ENCODE data around the gene ANKRD44.

The ANKRD44 gene

DNA sequence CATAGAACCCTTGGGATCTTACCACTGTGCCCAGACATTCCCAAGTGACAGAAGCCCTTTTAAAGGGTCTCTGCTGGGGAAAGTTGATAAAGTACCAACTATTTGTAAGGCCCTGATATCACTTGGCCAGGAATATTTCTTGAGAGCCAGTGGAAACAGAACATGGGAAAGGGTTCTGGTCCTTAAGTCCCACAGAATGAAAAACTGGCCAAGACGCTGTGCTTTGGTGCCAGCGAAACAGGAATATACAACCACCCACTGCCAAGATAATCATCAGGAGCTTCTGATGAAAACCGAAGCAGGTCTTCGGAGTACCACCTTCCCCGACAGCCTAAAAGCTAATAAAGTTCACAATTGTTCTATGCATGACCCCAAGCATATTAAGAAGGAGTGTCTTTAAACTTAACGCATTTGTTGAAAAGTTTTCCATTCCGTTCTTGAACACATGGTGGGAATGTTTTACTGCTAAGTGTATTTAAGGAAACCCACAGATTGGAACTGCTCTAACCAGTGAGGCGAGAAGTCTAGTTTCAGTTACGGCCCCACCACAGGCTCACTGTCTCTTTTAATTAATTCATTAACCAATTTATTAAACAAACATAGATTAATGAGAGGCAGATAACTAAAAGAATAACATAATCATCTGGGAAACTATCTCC, 152.6 kb downstream of the ANKRD44 start:
- no peak for DNase-seq (ENCODE audit: extremely low spot score)
- TF ChIP-seq, protein P1, sequence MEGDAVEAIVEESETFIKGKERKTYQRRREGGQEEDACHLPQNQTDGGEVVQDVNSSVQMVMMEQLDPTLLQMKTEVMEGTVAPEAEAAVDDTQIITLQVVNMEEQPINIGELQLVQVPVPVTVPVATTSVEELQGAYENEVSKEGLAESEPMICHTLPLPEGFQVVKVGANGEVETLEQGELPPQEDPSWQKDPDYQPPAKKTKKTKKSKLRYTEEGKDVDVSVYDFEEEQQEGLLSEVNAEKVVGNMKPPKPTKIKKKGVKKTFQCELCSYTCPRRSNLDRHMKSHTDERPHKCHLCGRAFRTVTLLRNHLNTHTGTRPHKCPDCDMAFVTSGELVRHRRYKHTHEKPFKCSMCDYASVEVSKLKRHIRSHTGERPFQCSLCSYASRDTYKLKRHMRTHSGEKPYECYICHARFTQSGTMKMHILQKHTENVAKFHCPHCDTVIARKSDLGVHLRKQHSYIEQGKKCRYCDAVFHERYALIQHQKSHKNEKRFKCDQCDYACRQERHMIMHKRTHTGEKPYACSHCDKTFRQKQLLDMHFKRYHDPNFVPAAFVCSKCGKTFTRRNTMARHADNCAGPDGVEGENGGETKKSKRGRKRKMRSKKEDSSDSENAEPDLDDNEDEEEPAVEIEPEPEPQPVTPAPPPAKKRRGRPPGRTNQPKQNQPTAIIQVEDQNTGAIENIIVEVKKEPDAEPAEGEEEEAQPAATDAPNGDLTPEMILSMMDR (IDR thresholded peaks at IDR 0.05; ENCODE audit: control extremely low read depth, extremely low read depth, low read depth, missing control alignments) = no peak
- ChIA-PET CTCF (interaction anchor here (0.7 to 4.6 kb wide), 9 partner anchors 9 to 153 kb away, joined by 3 to 48 read pairs (median 4); partner anchors contain the start of gene ANKRD44), POLR2A (interaction anchor here (0.8 to 0.9 kb wide), 2 partner anchors 11 to 13 kb away, joined by 3 read pairs; no protein-coding TSS in a partner anchor)

DNA sequence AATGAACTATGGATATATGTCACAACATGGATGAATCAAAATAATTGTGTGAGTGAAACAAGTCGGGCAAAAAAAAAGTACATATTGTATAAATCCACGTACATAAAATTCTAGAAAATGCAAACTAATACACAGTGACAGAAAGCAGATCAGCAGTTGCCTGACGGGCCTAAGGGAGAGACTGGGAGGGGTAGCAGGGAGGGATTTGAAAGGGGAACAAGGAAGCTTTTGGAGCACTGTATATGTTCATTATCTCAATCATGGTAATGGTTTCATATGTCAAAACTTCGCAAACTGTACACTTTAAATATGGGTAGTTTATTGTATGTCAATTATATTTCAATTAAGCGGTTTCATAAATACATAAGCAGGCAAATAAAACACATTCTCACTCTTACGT, 153.8 kb downstream of the ANKRD44 start:
- POLR2A ChIA-PET = interaction anchor here (0.6 kb wide), 1 partner anchor 99 kb away, joined by 6 read pairs; no protein-coding TSS in a partner anchor

DNA sequence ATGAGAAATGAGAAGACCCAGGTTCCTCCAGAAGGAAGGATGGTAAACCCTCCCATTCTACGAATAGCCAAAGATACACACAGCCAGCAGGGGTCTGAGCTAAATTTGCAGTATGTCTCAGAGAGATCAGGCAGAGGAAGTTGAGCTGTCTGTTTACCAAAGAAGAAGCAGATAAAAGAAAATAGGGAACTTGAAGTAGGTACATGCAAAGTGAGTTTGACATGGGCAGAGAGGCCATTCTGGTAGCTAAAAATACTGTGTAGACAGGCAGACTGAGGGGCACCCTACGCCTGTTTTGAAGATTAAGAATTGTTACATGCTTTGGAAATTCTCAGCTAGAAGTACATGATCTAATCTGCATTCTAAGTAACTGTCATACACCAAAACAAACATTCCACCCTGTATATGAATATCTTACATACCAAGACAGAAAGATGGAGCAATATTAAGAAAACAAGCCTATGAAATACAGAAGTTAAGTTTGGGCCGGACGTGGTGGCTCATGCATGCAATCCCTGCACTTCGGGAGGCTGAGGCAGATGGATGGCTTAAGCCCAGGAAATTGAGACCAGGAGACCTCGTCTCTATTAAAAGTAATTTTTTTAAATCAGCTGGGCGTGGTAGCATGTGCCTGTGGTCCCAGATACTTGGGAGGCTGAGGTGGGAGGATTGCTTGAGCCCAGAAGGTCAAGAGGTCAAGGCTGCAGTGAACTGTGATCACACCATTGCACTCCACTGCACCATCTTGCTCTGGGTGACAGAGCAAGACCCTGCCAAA, 157.9 kb downstream of the ANKRD44 start:
- CTCF ChIA-PET = interaction anchor here (0.8 to 3.3 kb wide), 15 partner anchors 9 to 231 kb away, joined by 3 to 23 read pairs (median 4); partner anchors contain the start of gene ANKRD44
- POLR2A ChIA-PET = interaction anchor here (0.5 to 1.0 kb wide), 2 partner anchors 142 to 424 kb away, joined by 3 read pairs; no protein-coding TSS in a partner anchor
- TF ChIP-seq, protein P1 (IDR thresholded peaks at IDR 0.05; ENCODE audit: control extremely low read depth, extremely low read depth, low read depth, missing control alignments) = peak; percentile 7
- peak; percentile 45 for DNase-seq (ENCODE audit: extremely low spot score)

More for the DNA sequence above, 153.8 kb downstream of the ANKRD44 start:
- no peak for DNase-seq (ENCODE audit: extremely low spot score)
- TF ChIP-seq, protein P1 (IDR thresholded peaks at IDR 0.05; ENCODE audit: control extremely low read depth, extremely low read depth, low read depth, missing control alignments) = no peak
- CTCF ChIA-PET = interaction anchor here (1.3 to 4.6 kb wide), 3 partner anchors 12 to 43 kb away, joined by 3 to 48 read pairs (median 15); no protein-coding TSS in a partner anchor

DNA sequence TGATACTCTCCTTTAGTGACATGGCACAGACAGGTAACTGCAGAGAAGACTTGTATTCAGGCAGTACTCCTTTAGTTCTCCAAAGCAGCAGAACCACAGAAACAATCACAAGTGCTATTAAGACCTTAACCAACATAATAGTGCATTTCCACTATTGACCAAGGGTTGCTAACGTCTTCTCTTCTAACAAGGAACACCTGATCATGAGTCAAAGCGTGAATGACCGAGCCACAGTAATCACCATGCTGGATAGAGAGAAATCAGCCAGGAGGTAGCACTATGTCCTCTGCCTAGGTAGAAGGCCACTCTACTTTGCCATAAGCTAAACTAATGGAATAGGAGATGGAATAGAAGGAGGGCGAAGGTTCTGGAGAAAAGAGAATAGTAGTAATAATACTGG, 161.0 kb downstream of the ANKRD44 start:
- ChIA-PET CTCF (interaction anchor here (1.0 to 1.6 kb wide), 7 partner anchors 9 to 162 kb away, joined by 3 to 6 read pairs (median 4); no protein-coding TSS in a partner anchor), POLR2A (interaction anchor here (0.5 kb wide), 1 partner anchor 18 kb away, joined by 3 read pairs; no protein-coding TSS in a partner anchor)
- TF ChIP-seq, protein P1 (IDR thresholded peaks at IDR 0.05; ENCODE audit: control extremely low read depth, extremely low read depth, low read depth, missing control alignments) = no peak
- DNase-seq (ENCODE audit: extremely low spot score) = no peak

DNA sequence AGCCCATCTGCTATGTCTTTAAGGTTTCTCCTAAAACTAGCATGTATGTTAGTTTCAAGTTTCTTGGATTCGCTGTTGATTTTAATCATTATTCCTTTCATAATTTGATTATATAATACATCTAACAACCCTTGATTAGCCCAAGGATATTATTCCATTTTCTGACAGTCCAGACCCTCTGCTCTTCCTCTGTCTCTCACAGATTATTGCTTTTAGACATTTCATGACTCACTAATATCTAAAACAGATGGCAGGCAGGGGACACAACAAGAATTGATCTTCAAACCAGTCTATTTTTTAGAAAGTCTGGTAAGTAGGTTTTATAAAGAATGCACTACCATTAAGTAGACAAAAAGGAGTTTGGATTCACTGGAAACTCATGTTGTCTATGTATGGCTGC, 162.2 kb downstream of the ANKRD44 start:
- ChIA-PET POLR2A (no interaction called here), CTCF (interaction anchor here (1.0 to 1.4 kb wide), 5 partner anchors 8 to 35 kb away, joined by 3 to 6 read pairs (median 4); no protein-coding TSS in a partner anchor)
- no peak for DNase-seq (ENCODE audit: extremely low spot score)
- TF ChIP-seq, protein P1 (IDR thresholded peaks at IDR 0.05; ENCODE audit: control extremely low read depth, extremely low read depth, low read depth, missing control alignments) = no peak

DNA sequence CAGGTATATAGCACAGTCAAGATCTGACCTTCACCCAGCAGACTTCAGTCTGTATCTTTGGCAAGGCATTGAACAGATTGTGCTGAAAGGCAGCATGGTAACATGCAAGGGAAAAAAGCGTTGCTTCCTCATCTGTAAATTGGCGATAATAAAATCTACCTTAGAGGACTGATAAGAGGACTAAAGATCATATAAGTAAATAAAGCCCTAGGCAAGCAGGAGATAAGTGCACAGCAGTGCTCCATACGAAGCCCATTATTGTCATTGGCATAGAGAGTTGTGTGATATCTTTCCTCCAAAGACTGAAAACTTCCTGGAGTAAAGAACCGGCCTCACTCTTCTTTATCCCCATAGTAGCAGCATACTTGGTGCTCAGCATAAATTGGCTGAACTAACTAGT, 162.6 kb downstream of the ANKRD44 start:
- no peak for DNase-seq (ENCODE audit: extremely low spot score)
- POLR2A ChIA-PET = interaction anchor here (0.6 kb wide), 1 partner anchor 145 kb away, joined by 4 read pairs; no protein-coding TSS in a partner anchor
- TF ChIP-seq, protein P1 (IDR thresholded peaks at IDR 0.05; ENCODE audit: control extremely low read depth, extremely low read depth, low read depth, missing control alignments) = no peak
- CTCF ChIA-PET = interaction anchor here (0.6 to 1.3 kb wide), 3 partner anchors 8 to 43 kb away, joined by 3 to 9 read pairs (median 3); no protein-coding TSS in a partner anchor
